ENCODE data around the gene PLAAT2.

Gene PLAAT2

DNA sequence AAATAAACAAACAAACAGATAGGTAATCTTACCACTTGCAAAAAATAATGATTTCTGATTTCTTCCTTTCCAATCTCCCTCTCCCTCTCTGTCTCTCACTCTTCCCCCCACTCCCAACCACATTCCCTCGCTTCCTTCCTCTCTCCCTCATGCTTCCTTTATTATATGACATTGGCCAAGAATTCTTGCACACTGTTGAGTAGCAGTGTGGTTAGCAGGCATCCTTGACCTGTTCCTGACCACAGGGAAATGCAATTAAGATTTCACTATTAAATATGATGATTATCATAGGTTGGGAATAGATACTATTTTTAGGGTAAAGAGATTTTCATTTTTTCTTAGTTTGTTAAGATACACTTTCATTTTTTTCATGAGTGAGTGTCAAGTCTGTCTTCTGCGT, 41.3 kb downstream of the PLAAT2 start:
- no peak for DNase-seq (ENCODE audit: low read depth in 1 of 2, low spot score in 1 of 2)

DNA sequence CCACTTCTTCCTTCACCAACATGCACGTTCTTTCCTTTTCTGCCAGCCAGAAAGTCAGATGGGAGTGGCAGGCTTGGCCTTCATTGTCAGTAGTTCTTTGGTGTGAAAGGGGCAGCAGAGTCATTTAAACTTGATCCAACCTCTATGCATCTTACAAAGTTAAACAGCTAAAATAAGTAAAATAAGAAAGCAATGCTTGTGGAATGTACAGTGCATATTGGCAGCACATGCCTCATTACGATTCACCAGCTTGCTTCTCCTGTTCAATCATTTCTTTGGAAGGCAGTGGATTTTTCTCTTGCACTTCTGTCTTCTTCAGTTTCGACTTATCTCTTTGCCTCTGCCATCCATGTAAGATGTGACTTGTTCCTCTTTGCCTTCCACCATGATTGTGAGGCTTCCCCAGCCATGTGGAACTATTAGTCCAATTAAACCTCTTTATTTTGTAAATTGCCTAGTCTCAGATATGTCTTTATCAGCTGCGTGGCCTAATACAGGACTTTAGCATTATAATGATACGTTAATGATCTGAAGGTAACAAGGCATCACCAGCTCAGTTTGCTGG, 42.5 kb downstream of the PLAAT2 start:
- no peak for DNase-seq (ENCODE audit: low read depth in 1 of 2, low spot score in 1 of 2)

DNA sequence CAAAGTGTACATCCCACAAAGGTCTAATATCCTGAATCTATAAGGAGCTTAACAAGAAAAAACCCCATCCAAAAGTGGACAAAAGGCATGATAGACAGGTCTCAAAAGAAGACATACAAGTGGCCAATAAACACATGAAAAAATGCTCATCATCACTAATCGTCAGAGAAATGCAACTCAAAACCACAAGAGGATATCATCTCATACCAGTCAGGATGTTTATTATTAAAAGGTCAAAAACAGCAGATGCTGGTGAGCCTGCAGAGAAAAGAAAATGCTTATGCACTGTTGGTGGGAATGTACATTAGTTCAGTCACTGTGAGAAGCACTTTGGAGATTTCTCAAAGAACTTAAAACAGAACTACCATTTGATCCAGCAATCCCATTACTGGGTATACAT, 44.6 kb downstream of the PLAAT2 start:
- no peak for DNase-seq (ENCODE audit: low read depth in 1 of 2, low spot score in 1 of 2)

DNA sequence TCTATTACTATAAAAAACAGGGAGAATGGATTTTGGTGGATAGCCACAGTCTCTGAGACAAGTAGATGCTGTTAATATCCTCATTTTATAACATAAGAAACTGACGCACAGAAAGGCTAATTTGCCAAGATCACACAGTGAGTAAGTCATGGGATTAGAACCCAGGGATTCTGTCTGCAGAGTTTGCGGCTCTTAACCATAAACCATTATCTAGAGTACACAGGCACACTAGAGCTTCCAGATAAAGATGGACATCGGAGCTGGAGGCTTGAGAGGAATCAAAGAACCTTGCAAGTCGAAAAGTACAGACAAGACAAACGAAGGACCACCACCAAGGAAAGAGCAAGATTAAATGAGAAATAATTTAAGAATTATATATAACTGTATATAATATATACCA, 46.0 kb downstream of the PLAAT2 start:
- no peak for DNase-seq (ENCODE audit: low read depth in 1 of 2, low spot score in 1 of 2)

DNA sequence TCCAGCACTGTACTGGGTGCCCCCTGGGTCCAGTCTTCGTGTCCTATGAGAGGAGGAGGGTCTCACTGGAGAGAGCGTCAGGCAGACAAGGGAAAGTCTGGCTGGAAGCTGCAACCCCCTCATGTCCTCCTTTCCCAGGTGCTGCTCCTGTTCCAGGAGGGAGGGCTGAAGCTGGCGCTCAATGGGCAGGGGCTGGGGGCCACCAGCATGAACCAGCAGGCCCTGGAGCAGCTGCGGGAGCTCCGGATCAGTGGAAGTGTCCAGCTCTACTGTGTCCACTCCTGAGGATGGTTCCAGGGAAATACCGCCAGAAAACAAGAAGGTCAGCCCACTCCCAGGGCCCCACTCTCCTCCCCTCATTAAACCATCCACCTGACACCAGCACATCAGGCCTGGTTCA, 47.1 kb downstream of the PLAAT2 start:
- DNase-seq (ENCODE audit: low read depth in 1 of 2, low spot score in 1 of 2), result no peak

DNA sequence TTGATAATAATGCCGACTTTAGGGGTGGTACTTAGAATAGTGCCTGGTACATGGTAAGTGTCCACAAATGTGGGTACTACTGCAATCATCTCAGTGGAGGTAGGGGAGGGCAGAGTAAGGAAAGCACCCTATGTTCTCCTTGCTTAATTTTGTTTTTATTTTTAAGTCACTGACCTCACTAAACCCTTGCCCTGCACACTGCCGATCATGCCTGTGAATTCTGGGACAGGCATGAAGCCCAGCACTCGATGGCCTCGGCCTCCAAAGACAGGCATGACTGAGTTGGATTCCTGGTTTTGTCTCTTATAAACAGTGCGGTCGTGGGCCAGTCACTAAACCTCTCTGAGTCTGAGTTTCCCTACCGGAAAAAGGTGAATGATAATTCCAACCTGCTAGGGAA, 50.4 kb downstream of the PLAAT2 start:
- DNase-seq (ENCODE audit: low read depth in 1 of 2, low spot score in 1 of 2), result no peak

DNA sequence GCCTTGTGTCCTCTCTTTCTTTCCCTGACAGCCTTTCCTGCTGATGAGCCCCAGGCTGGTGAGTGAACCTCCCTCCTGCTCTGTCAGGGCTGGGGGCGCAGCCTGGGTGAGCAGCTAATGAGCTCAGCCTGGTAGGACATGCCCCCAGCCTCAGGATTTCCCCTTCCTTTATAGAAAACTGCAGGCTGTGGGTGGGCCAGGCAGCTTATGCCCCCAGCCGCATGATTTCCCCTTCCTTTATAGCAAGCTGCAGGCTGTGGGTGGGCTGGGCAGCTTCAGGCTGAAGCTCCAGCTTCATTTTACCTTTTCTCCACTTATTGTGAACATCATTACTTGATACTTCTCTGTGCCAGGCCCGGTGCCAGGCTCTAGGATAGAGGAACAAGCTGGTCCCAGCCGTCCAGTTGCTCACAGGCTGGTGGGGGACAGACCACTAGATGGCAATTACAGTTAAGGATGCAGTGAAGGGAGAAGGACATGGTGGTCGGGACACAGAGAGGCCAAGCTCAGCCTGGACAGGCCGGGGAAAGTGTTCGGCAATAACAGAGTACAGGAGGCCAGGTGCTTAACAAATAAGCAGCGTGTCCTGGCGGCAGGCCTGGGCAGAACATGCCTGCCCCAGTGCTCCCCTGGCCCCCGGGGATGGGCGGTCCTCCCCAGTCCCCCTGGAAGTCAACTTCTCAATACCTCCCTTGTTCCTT, 52.0 kb downstream of the PLAAT2 start:
- DNase-seq (ENCODE audit: low read depth in 1 of 2, low spot score in 1 of 2), result no peak

DNA sequence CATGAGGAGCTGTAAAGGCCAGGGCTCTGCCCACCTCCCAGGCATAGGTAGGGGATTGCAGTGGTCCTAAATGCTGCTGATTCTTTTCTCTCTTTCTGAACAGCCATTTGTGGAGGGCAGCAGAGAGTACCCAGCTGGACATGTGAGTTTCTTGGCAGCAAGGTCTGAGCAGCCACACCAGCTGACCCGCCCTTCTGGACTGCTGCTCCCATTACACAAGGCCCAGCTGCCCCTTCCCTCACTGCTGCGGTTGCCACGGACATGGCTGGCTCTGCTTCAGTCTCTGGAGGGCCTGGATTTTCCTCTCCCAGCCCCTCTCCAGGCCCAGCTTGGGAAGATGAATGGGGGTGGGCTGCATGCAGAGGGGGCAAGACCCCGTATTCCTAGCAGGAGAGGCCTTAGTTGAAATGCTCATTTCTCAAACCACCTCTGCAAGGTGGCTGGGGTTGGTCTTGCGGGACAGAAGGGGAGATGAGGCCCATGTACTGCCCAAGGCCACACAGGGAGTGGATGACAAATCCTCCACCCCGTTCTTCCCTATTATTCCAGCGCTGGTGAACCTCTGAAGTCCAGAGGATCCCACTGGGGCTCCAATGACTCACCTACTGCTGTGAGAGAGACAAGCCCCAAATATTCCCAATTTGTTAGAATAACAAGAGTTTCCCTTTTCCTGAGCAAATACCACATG, 52.7 kb downstream of the PLAAT2 start:
- DNase-seq (ENCODE audit: low read depth in 1 of 2, low spot score in 1 of 2), result no peak

DNA sequence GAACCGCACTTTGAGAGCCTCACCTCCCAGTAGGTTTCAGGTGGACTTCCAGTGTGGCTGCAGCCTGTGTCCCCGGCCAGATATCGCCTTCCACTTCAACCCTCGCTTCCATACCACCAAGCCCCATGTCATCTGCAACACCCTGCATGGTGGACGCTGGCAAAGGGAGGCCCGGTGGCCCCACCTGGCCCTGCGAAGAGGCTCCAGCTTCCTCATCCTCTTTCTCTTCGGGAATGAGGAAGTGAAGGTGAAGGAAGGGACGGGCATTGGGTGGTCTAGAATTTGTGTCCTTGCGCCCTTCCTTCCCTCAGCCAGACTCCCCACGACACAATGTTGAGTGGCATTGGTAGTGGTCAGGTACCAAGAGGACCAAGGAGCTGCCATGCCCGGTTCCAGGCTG, 54.4 kb downstream of the PLAAT2 start:
- DNase-seq (ENCODE audit: low read depth in 1 of 2, low spot score in 1 of 2), result no peak

DNA sequence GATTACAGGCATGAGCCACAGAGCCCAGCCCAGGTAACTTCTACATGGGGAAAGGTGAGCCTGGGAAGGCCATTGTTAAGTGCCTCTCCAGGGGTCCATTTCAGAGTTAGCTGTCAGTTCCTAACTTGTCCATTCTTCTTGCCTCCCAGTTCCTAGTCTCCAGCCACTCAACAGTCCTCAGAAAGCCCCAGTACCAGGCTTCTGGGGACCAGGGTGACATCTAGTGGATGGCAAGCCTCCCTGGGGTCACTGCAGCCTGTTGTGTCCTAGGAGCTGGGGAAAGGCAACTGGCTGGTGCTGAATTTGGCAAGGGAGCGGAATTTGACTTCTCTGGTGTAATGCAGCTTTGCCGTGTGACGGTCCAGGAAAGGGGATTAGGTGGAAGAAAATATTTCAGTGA, 55.2 kb downstream of the PLAAT2 start:
- DNase-seq (ENCODE audit: low read depth in 1 of 2, low spot score in 1 of 2), result no peak

DNA sequence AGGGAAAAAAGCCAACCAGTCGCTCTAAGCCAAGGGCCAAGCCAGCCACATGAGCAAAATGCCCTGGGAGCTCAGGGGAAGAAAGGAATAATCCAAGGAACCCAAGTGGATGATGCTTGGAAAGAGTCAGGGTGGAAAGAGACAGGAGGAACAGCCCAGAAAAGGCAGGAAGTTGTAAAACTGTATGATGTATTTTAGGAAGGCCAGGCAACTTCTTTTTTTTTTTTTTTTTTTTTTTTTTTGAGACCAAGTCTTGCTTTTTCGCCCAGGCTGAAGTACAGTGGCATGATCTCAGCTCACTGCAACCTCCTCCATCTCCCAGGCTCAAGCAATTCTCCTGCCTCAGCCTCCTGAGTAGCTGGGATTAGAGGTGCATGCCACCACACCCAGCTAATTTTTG, 55.7 kb downstream of the PLAAT2 start:
- DNase-seq (ENCODE audit: low read depth in 1 of 2, low spot score in 1 of 2), result no peak

DNA sequence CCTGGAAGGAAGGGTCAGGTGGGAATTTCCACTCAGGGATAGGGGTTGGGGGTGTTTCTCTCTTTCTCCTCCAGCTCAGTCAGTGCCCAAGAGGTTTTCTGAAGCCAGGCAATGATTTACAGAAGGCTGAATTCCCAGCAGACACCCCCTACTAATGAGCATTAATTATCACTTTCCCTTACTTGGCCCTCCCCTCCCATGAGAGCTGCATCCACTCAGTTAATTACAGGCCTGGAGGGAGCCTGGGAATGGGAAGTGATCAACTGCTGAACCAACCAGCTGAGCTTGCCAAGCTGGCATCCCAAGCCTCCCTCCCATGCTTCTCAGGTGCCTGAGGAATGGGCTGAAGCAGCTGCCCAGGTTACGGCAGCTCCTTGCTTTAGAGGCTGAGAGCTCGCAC, 56.3 kb downstream of the PLAAT2 start:
- DNase-seq (ENCODE audit: low read depth in 1 of 2, low spot score in 1 of 2), result no peak

DNA sequence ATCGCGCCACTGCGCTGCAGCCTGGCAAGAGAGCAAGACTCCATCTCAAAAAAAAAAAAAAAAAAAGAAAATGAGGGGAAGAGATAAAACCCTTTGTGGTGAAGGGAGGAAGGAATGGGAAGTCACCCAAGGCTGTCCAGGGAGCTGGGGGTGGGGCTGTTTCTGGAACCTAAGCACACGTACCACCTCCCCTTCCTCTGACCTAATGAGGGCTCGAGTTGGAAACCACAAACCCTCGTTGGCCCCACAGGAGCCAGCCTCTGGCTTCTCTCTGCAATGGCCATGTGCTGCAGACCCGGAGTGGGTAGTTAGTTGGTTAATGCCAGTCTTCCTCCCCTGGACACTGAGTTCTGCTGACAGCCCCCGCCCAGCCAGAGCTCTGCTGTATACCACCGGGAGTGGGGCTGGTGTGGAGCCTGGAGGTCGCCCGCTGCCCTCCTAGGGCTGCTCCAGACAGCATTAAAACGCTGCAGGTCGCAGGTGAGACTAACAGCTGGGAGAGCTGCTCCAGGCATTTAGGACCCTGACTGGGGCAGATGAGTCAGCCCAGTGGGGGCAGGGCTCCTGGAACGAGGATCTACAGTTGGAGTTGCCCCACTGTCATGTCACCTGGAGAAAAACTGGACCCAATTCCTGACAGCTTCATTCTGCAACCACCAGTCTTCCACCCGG, 57.2 kb downstream of the PLAAT2 start, which contains the start of gene LGALS12:
TSS of gene LGALS12 (plus strand) at position 228 of the 672 bp plus-strand sequence. CDS start at position 603, 375 bp downstream.
- no peak for DNase-seq (ENCODE audit: low read depth in 1 of 2, low spot score in 1 of 2)

DNA sequence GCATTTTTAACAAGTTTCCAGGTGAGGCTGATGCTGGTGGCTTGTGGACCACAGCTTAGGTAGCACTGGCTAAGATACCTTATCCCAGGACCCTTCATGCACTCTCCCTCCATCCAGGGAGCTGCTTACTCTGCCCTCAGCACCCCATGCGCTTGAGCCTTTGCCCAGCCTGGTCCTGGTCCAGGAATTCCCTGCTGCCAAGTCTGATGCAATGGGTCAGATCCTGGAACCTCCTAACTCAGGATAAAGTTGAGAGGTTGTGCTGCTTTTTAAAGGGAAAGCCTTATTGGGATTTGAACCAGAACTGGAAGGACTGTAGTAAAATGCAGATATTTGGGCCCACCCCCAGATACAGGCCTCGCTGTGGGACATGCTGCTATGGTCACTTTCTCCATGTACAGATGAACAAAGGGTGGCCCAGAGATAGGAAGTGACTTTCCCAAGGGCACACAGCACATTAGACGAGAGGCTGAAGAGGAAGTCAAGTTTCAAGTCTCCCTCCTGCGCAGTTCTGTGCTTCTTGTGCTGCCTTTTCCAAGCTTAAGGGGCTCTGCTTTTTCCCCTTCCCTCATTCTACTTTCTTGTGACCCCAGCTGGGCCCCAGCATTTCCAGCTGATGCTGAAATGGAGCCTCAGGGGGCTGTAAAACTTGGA, 58.1 kb downstream of the PLAAT2 start:
- DNase-seq (ENCODE audit: low read depth in 1 of 2, low spot score in 1 of 2), result no peak

DNA sequence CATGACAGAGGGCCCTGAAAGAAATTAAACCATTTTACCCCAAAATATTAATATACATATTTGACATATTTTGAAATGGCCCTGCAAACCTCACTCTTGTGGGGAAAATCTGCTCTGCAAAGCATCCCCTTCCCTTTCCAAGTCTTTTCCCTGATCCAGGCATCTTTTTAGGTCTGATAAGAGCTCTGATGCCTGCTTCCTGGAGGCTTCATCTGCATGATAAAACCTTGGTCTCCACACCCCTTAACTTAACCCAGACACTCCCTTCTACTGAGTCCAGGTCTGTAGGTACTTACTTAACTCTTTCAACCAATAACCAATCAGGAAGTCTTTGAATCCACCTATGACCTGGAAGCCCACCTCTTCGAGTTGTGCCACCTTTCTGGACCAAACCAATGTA, 59.1 kb downstream of the PLAAT2 start:
- DNase-seq (ENCODE audit: low read depth in 1 of 2, low spot score in 1 of 2), result no peak

DNA sequence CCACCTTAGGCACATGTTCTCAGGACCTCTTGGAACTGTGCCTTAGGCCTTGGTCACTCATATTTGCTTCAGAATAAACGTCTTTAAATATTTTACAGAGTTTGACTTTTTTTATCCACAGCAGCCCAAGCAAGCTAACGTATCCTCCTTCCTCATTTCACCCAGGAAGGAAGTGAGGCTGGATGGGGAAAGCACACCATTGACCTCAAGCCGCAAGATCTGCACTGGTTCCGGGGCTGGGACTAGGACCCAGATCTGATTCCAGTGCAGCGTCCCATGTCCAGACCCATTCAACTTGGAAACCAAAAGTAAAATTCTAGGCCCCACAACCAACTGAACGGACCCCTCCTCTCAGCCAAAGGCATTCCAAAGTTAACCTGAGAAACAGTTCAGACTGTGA, 59.7 kb downstream of the PLAAT2 start:
- no peak for DNase-seq (ENCODE audit: low read depth in 1 of 2, low spot score in 1 of 2)
